Tibial nerve (tissue), 4 donors: Measurements from ENCODE around the gene FXYD5. TPM values are rescaled to one million over a fixed set of nuclear protein-coding genes. Genes with fewer than 3 reads are reported as not detected.
"Not testable (repeated sequence)": the region's sequence is repeated elsewhere in the genome, so short reads cannot be mapped to it uniquely, and the experiment has no call there.

Experiments
- DNase-seq, 2 donors: peaks; one replicate each; pipeline ENCODE4 v3.0.0-alpha.2; 2019; ENCODE audit warnings: low spot score in 2 of 2
- H3K27ac ChIP-seq, 4 donors: fragments of 200-600 bp; sonication (generic) in 3 of 4; one replicate each; pipeline ENCODE4 v1.5.1; 2017 to 2019; ENCODE audit warnings: mild to moderate bottlenecking in 1 of 4
- H3K27me3 ChIP-seq, 2 donors: fragments of 200-600 bp; sonication (generic) in 1 of 2; one replicate each; pipeline versions ENCODE4 v1.5.1 to v1.6.0; 2017 to 2019
- H3K36me3 ChIP-seq, 3 donors: fragments of 200-600 bp; sonication (generic); one replicate each; pipeline ENCODE4 v1.5.1; 2018 to 2019
- H3K4me1 ChIP-seq, 4 donors: fragments of 200-600 bp; sonication (generic) in 3 of 4; one replicate each; pipeline ENCODE4 v1.5.1; 2017 to 2019
- H3K4me3 ChIP-seq, 4 donors: fragments of 200-600 bp; sonication (generic) in 3 of 4; one replicate each; pipeline ENCODE4 v1.5.1; 2017 to 2019; ENCODE audit warnings: mild to moderate bottlenecking in 1 of 4, moderate library complexity in 1 of 4
- H3K9me3 ChIP-seq, 4 donors: fragments of 200-600 bp; sonication (generic) in 3 of 4; one replicate each; pipeline ENCODE4 v1.5.1; 2017 to 2019
- EP300 ChIP-seq, 2 donors: sonication (generic); formaldehyde crosslinking; IDR thresholded peaks; one replicate each; pipeline ENCODE4 v1.6.1; 2017; ENCODE audit warnings: antibody characterized with exemption in 2 of 2, mild to moderate bottlenecking in 1 of 2
- POLR2A ChIP-seq, 2 donors: fragments of 450-650 bp; IDR thresholded peaks; one replicate each; pipeline ENCODE4 v1.6.1; 2017; ENCODE audit warnings: antibody characterized with exemption in 2 of 2, mild to moderate bottlenecking in 2 of 2, moderate library complexity in 2 of 2
- WGBS, 2 donors: methylation state at CpG; one replicate each; pipeline ENCODE4 v1.1.5; 2018; 5-methylcytosine and 5-hydroxymethylcytosine counted together
- total RNA-seq, 4 donors: library from RNA; depleted of rRNA; stranded (reverse); fragments of >200 nt; gene quantifications; one replicate each; pipeline ENCODE4 v1.1.0, GENCODE V29; 2016
- TF ChIP-seq, protein P1 (sequence below), 5 experiments: fragments of 200-600 bp in 3 of 5; fragments of 450-650 bp in 2 of 5; sonication (generic) in 3 of 5; IDR thresholded peaks; one replicate each; pipeline ENCODE4 v1.5.1; 2016 to 2019; ENCODE audit warnings: antibody characterized with exemption in 5 of 5, mild to moderate bottlenecking in 3 of 5, moderate library complexity in 2 of 5

Gene FXYD5
- total RNA-seq, 4 donors from 2014 or later: 19.9 to 53.4 (median 37.5) TPM

- TF ChIP-seq EP300 (IDR thresholded peaks at IDR 0.05): peak in 1 of 2 donors; percentile 14
- no peak for TF ChIP-seq POLR2A (IDR thresholded peaks at IDR 0.05)
- TF ChIP-seq, protein P1, sequence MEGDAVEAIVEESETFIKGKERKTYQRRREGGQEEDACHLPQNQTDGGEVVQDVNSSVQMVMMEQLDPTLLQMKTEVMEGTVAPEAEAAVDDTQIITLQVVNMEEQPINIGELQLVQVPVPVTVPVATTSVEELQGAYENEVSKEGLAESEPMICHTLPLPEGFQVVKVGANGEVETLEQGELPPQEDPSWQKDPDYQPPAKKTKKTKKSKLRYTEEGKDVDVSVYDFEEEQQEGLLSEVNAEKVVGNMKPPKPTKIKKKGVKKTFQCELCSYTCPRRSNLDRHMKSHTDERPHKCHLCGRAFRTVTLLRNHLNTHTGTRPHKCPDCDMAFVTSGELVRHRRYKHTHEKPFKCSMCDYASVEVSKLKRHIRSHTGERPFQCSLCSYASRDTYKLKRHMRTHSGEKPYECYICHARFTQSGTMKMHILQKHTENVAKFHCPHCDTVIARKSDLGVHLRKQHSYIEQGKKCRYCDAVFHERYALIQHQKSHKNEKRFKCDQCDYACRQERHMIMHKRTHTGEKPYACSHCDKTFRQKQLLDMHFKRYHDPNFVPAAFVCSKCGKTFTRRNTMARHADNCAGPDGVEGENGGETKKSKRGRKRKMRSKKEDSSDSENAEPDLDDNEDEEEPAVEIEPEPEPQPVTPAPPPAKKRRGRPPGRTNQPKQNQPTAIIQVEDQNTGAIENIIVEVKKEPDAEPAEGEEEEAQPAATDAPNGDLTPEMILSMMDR (IDR thresholded peaks at IDR 0.05): no peak
- no peaks in the 10 kb centered on the region for H3K27me3 ChIP-seq
- WGBS, 2 donors: 79 to 88% methylated on average over 9 of the region's 9 CpGs
- no peaks in the 10 kb centered on the region for H3K9me3 ChIP-seq
- no peak for DNase-seq
- peaks cover 0 to 21% (median 0%) of the 10 kb centered on the region in 3 donors for H3K36me3 ChIP-seq
- no peak overlapping the region for H3K4me3 ChIP-seq
- peaks cover 0 to 63% (median 34%) of the 10 kb centered on the region in 4 donors for H3K4me1 ChIP-seq
- peak overlapping the region in 3 of 4 donors; percentile 52 to 99 (median 96) for H3K27ac ChIP-seq
These were observed 26.0 kb upstream of the FXYD5 start for GRCh38 chr19:35128398-35129057.

- Histone ChIP-seq H3K36me3 (peaks cover 0 to 21% (median 0%) of the 10 kb centered on the region in 3 donors), H3K4me1 (peaks cover 0 to 51% (median 26%) of the 10 kb centered on the region in 4 donors), H3K27ac (peak overlapping the region in 2 of 4 donors; percentile 96 to 99)
- WGBS, 2 donors: 62 to 68% methylated on average over 14 of the region's 14 CpGs
- not testable (repeated sequence) for DNase-seq, H3K4me3 ChIP-seq, H3K9me3 ChIP-seq, H3K27me3 ChIP-seq
These were observed 24.7 kb upstream of the FXYD5 start for GRCh38 chr19:35129724-35130274.

- Histone ChIP-seq H3K27ac (peak overlapping the region; percentile 58 to 99 (median 80)), H3K4me3 (peak overlapping the region in 3 of 4 donors; percentile 41 to 62 (median 59)), H3K27me3 (no peaks in the 10 kb centered on the region), H3K9me3 (no peaks in the 10 kb centered on the region), H3K36me3 (peaks cover 0 to 21% (median 0%) of the 10 kb centered on the region in 3 donors), H3K4me1 (peaks cover 0 to 49% (median 21%) of the 10 kb centered on the region in 4 donors)
- TF ChIP-seq EP300 (IDR thresholded peaks at IDR 0.05): no peak
- TF ChIP-seq, protein P1 (IDR thresholded peaks at IDR 0.05): no peak
- 44 to 54% methylated on average over 17 to 27 of the region's 31 CpGs for WGBS, 2 donors
- no peak for DNase-seq
These were observed 23.5 kb upstream of the FXYD5 start for GRCh38 chr19:35130761-35131720.

DNA sequence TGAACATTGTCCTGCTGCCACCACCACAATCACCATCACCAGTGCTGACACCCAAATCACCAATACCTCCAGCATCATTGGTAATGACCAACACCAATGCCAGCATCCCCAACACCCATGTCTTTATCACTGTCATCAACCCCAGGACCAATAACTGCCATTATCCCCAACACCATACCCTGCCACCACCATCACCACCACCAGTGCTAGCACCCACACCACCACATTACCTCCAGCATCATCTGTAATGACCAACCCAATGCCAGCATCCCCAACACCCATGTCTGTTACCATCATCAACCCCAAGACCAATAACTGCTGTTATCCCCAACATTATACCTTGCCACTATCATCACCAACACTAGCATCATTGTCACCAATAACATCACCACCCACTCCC lies 22.3 kb upstream of the FXYD5 start:
- H3K9me3 ChIP-seq: no peaks in the 10 kb centered on the region
- DNase-seq: no peak
- TF ChIP-seq POLR2A (IDR thresholded peaks at IDR 0.05) (no peak), EP300 (IDR thresholded peaks at IDR 0.05) (no peak)
- TF ChIP-seq, protein P1 (IDR thresholded peaks at IDR 0.05): no peak
- H3K27me3 ChIP-seq: no peaks in the 10 kb centered on the region
- H3K27ac ChIP-seq: peak overlapping the region in 3 of 4 donors; percentile 65 to 99 (median 96)
- peaks cover 0 to 21% (median 0%) of the 10 kb centered on the region in 3 donors for H3K36me3 ChIP-seq
- H3K4me1 ChIP-seq: peaks cover 0 to 49% (median 22%) of the 10 kb centered on the region in 4 donors
- peak overlapping the region; percentile 40 to 62 (median 50) for H3K4me3 ChIP-seq

DNA sequence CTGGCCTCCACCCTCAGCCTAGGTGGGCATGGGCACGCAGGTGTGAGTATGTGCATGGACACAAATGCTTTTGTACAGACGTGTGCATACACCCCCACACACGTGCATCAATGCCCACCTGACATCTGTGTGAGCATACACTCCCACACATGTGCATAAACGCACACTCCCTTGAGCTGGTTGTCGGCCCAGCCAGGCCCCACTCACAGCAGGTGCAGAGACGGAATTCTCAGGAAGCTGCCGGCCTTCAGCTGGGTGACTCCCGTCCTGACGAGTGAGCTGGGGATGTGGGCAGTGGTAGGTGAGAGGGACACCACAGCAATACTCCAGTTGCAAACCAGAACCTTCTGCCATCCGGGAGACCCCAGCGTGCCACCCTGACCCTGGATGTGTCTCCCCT lies 20.7 kb upstream of the FXYD5 start:
- Histone ChIP-seq H3K4me1 (peaks cover 0 to 58% (median 29%) of the 10 kb centered on the region in 4 donors), H3K4me3 (peak overlapping the region; percentile 40 to 62 (median 50)), H3K9me3 (no peaks in the 10 kb centered on the region), H3K27ac (peak overlapping the region; percentile 88 to 99 (median 96)), H3K27me3 (no peaks in the 10 kb centered on the region), H3K36me3 (peaks cover 0 to 21% (median 0%) of the 10 kb centered on the region in 3 donors)
- no peak for DNase-seq
- 33 to 43% methylated on average over 9 to 11 of the region's 11 CpGs for WGBS, 2 donors
- peak in 1 of 2 donors; percentile 12 for TF ChIP-seq EP300 (IDR thresholded peaks at IDR 0.05)
- TF ChIP-seq, protein P1 (IDR thresholded peaks at IDR 0.05): no peak
- peak in 1 of 2 donors; percentile 9 for TF ChIP-seq POLR2A (IDR thresholded peaks at IDR 0.05)
